ENCODE measurements around the gene VIT. TPM values are rescaled to one million over a fixed set of nuclear protein-coding genes. Genes with fewer than 3 reads are reported as not detected.

The VIT gene
- total and polyA plus RNA-seq, 4 donors: 0.17 to 0.94 (median 0.32) TPM

DNA sequence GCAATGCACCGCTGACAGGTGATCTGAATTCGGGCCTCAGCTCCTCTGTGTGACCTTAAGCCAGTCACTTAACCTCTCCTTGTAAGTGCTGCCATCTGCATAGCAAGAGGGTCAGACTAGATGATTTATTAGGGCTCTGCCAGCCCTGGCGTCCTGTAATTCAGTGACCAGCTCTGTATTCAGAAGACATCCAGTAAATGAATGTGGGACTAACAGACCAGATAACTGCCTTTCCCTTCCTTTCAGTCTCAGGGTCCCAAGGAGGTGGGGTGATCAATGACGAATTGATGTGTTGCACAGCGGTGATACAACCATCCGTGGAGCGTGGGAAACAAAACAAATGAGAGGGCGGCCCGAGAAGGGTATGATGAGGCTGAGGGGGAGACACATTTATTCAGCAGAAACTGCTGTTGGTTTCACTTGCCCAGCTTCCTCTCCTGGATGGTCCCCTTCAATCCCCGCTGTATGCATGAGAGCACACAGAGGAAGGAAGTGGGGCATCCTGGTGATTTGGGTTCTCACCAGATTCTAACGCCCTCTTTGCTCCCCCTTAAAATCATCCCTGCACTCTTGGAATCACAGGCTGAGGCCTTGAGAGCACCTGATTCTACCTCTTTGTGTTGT lies 92.8 kb downstream of the VIT start:
- Histone ChIP-seq H3K9ac (ENCODE audit: insufficient read depth in 1 of 2, low read length in 2 of 2) (no peak overlapping the region), H3K36me3 (ENCODE audit: control insufficient read depth in 4 of 4, insufficient read depth in 4 of 4, low read length in 4 of 4) (no peaks in the 10 kb centered on the region), H3K4me3 (no peak overlapping the region), H3K9me3 (ENCODE audit: control insufficient read depth in 4 of 4, insufficient read depth in 3 of 4, low read length in 3 of 4) (no peaks in the 10 kb centered on the region), H3K27me3 (ENCODE audit: control insufficient read depth in 3 of 3, insufficient read depth in 3 of 3, low read length in 2 of 3) (peaks cover 0 to under 1% (median 0%) of the 10 kb centered on the region in 3 donors), H3K4me1 (ENCODE audit: control insufficient read depth in 5 of 5, insufficient read depth in 5 of 5, low read length in 5 of 5) (no peaks in the 10 kb centered on the region), H3K27ac (ENCODE audit: low read depth in 1 of 2, low read length in 1 of 2) (no peak overlapping the region)
- DNase-seq (no peak), ATAC-seq (ENCODE audit: insufficient read depth, low FRiP score) (no peak)
- TF ChIP-seq, protein P1, sequence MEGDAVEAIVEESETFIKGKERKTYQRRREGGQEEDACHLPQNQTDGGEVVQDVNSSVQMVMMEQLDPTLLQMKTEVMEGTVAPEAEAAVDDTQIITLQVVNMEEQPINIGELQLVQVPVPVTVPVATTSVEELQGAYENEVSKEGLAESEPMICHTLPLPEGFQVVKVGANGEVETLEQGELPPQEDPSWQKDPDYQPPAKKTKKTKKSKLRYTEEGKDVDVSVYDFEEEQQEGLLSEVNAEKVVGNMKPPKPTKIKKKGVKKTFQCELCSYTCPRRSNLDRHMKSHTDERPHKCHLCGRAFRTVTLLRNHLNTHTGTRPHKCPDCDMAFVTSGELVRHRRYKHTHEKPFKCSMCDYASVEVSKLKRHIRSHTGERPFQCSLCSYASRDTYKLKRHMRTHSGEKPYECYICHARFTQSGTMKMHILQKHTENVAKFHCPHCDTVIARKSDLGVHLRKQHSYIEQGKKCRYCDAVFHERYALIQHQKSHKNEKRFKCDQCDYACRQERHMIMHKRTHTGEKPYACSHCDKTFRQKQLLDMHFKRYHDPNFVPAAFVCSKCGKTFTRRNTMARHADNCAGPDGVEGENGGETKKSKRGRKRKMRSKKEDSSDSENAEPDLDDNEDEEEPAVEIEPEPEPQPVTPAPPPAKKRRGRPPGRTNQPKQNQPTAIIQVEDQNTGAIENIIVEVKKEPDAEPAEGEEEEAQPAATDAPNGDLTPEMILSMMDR (IDR thresholded peaks at IDR 0.05; ENCODE audit: control extremely low read depth, extremely low read depth): no peak
- WGBS, 2 donors: 55 to 61% methylated on average over 11 of the region's 11 CpGs

DNA sequence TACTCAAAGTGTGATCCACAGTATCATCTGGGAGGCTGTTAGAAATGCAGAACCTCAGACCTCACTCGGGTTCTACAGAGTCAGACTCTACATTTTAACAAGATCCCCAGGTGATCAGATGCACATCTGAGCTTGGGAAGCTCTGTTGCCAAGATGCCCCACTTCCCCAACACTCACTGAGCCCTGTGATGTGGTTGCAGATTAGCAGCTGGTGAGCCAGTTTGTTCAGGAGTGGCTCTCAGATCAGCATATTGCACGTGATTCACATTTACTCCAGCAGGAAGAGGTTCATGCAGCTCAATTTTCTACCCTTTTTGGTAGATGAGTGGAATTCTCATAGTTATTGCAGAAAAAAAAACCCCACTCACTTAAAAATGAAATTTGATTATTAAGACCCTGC lies 96.4 kb downstream of the VIT start:
- TF ChIP-seq, protein P1 (IDR thresholded peaks at IDR 0.05; ENCODE audit: control extremely low read depth, extremely low read depth): no peak
- ATAC-seq (ENCODE audit: insufficient read depth, low FRiP score) (no peak), DNase-seq (no peak)
- whole genome bisulfite sequencing, 2 donors: 29 to 59% methylated on average over 2 of the region's 2 CpGs
- Histone ChIP-seq H3K9me3 (ENCODE audit: control insufficient read depth in 4 of 4, insufficient read depth in 3 of 4, low read length in 3 of 4) (no peaks in the 10 kb centered on the region), H3K9ac (ENCODE audit: insufficient read depth in 1 of 2, low read length in 2 of 2) (no peak overlapping the region), H3K27ac (ENCODE audit: low read depth in 1 of 2, low read length in 1 of 2) (no peak overlapping the region), H3K4me3 (no peak overlapping the region), H3K36me3 (ENCODE audit: control insufficient read depth in 4 of 4, insufficient read depth in 4 of 4, low read length in 4 of 4) (no peaks in the 10 kb centered on the region), H3K4me1 (ENCODE audit: control insufficient read depth in 5 of 5, insufficient read depth in 5 of 5, low read length in 5 of 5) (no peaks in the 10 kb centered on the region), H3K27me3 (ENCODE audit: control insufficient read depth in 3 of 3, insufficient read depth in 3 of 3, low read length in 2 of 3) (peaks cover 0 to 4% (median 0%) of the 10 kb centered on the region in 3 donors)

DNA sequence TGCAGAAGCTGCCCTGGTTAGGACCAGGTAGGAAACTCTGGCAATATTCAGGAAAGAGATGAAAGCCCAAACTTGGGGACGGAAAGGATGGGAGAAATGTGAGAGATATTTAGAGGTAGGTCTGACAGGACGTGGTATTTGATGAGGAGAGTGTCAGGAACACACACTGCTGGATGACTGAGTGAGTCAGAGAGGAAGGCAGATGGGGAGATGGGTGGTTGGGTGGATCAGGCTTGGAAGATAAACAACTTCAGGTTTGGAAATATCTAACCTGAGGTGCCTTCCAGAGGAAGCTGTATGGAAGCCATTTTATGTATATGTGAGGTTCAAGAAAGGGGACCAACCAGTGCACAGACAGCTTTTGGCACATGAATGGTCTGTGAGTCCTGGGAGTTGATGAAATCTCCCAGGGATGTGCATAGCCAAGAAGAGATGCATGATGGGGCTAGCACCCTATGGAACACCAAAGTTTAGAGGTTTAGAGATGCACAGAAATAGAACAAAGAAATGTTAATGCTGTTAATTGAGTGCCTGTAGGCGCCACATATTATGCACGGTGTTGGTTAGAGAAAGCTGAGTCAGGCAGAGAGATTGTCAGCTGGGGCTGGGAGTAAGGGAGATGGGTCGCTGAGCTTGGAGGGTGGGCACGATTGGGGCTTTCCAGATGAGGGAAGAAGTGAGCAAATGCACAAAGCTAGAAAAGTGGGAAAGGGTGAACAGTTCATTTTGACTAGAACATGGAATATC lies 101.0 kb downstream of the VIT start:
- Histone ChIP-seq H3K27me3 (ENCODE audit: control insufficient read depth in 3 of 3, insufficient read depth in 3 of 3, low read length in 2 of 3) (peaks cover 0 to 4% (median 0%) of the 10 kb centered on the region in 3 donors), H3K36me3 (ENCODE audit: control insufficient read depth in 4 of 4, insufficient read depth in 4 of 4, low read length in 4 of 4) (no peaks in the 10 kb centered on the region), H3K9ac (ENCODE audit: insufficient read depth in 1 of 2, low read length in 2 of 2) (no peak overlapping the region), H3K4me1 (ENCODE audit: control insufficient read depth in 5 of 5, insufficient read depth in 5 of 5, low read length in 5 of 5) (no peaks in the 10 kb centered on the region), H3K9me3 (ENCODE audit: control insufficient read depth in 4 of 4, insufficient read depth in 3 of 4, low read length in 3 of 4) (no peaks in the 10 kb centered on the region), H3K27ac (ENCODE audit: low read depth in 1 of 2, low read length in 1 of 2) (no peak overlapping the region), H3K4me3 (no peak overlapping the region)
- TF ChIP-seq, protein P1 (IDR thresholded peaks at IDR 0.05; ENCODE audit: control extremely low read depth, extremely low read depth): no peak
- 56 to 81% methylated on average over 6 of the region's 6 CpGs for WGBS, 2 donors
- DNase-seq (no peak), ATAC-seq (ENCODE audit: insufficient read depth, low FRiP score) (no peak)

All from lung (tissue), 12 donors.